Parathyroid adenoma (tissue), 2 donors: ENCODE measurements around the gene PDZD8.
A peak's percentile ranks its signal among the peaks of the same experiment; 100 is the strongest.

Experiments
- H2AFZ ChIP-seq: fragments of 300-600 bp; sonication (generic); one replicate; pipeline ENCODE4 v1.7.0; 2017; ENCODE audit warnings: antibody characterized with exemption, mild to moderate bottlenecking
- H3K27ac ChIP-seq: fragments of 300-600 bp; sonication (generic); one replicate; pipeline ENCODE4 v1.7.0; 2017
- H3K27me3 ChIP-seq: fragments of 300-600 bp; sonication (generic); one replicate; pipeline ENCODE4 v1.7.0; 2017; ENCODE audit warnings: low read length; ENCODE audit not compliant: control insufficient read depth, insufficient read depth
- H3K36me3 ChIP-seq: fragments of 300-600 bp; sonication (generic); one replicate; pipeline ENCODE4 v1.7.0; 2017; ENCODE audit warnings: low read length; ENCODE audit not compliant: control insufficient read depth, insufficient read depth
- H3K4me1 ChIP-seq: fragments of 300-600 bp; sonication (generic); one replicate; pipeline ENCODE4 v1.7.0; 2017; ENCODE audit warnings: control low read depth
- H3K4me2 ChIP-seq: fragments of 300-600 bp; sonication (generic); one replicate; pipeline ENCODE4 v1.7.0; 2017; ENCODE audit warnings: low read length
- H3K4me3 ChIP-seq: fragments of 300-600 bp; sonication (generic); one replicate; pipeline ENCODE4 v1.7.0; 2017; ENCODE audit warnings: low read depth, low read length
- H3K79me2 ChIP-seq: fragments of 300-600 bp; sonication (generic); one replicate; pipeline ENCODE4 v1.7.0; 2017; ENCODE audit warnings: control low read depth
- H3K9ac ChIP-seq: fragments of 300-600 bp; sonication (generic); one replicate; pipeline ENCODE4 v1.7.0; 2017; ENCODE audit warnings: mild to moderate bottlenecking
- H3K9me3 ChIP-seq: fragments of 300-600 bp; sonication (generic); one replicate; pipeline ENCODE4 v1.7.0; 2017; ENCODE audit warnings: low read length; ENCODE audit not compliant: control insufficient read depth
- TF ChIP-seq, protein P1 (sequence below): fragments of 300-600 bp; sonication (generic); IDR thresholded peaks from one replicate; pipeline ENCODE4 v1.7.0; 2017; ENCODE audit warnings: antibody characterized with exemption, mild to moderate bottlenecking
- donor health status: primary hyperparathyroidism.

Gene PDZD8

DNA sequence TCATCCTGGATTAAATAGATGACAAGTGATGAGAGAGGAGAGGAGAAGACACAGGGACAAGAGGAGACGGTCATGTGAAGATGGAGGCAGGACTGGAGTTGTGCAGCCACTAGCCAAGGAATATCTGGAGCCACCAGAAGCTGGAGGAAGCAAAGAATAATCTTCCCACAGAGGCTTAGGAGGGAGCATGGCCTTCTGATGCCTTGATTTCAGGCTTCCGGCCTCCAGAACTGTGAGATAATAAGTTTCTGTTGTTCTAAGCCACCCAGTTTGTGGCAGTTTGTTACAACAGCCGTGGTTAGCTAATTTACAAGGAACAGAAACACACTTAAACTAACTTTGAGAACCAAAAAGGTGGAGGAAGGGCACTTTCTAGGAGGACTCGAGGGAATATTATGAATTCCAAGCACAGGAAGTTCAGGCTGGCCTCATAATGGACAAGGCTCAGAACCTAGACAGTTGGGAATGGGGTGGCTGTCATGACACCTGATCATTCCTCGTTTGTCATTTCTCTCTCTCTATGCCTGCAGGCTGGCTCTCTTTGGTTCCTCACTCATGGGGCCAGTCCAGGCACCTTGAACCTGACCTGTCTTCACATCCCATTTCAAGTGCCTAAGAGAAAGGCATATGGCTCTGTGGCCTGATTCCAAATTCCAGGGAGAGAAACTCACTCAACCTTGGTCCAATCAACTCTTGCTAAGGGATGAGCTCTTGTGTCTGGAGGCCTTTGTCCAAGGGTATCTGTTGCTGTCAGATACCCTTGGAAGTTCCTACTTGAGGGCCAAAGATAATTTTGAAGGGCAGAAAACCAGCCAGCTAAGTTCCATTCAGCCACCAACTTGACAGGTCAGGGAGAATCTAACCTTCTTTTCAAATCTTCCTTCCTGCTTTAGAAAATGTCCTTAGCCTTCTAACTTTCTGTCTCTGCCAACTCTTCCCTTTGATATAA, 33.5 kb upstream of the PDZD8 start:
- Histone ChIP-seq H3K9me3 (no peaks in the 10 kb centered on the region), H2AFZ (peak overlapping the region; percentile 44), H3K27ac (peak overlapping the region; percentile 88), H3K4me2 (peak overlapping the region; percentile 10), H3K36me3 (no peaks in the 10 kb centered on the region), H3K27me3 (no peaks in the 10 kb centered on the region), H3K4me3 (no peak overlapping the region), H3K79me2 (no peaks in the 10 kb centered on the region), H3K4me1 (peaks cover 68% of the 10 kb centered on the region), H3K9ac (no peak overlapping the region)
- TF ChIP-seq, protein P1, sequence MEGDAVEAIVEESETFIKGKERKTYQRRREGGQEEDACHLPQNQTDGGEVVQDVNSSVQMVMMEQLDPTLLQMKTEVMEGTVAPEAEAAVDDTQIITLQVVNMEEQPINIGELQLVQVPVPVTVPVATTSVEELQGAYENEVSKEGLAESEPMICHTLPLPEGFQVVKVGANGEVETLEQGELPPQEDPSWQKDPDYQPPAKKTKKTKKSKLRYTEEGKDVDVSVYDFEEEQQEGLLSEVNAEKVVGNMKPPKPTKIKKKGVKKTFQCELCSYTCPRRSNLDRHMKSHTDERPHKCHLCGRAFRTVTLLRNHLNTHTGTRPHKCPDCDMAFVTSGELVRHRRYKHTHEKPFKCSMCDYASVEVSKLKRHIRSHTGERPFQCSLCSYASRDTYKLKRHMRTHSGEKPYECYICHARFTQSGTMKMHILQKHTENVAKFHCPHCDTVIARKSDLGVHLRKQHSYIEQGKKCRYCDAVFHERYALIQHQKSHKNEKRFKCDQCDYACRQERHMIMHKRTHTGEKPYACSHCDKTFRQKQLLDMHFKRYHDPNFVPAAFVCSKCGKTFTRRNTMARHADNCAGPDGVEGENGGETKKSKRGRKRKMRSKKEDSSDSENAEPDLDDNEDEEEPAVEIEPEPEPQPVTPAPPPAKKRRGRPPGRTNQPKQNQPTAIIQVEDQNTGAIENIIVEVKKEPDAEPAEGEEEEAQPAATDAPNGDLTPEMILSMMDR = no peak

DNA sequence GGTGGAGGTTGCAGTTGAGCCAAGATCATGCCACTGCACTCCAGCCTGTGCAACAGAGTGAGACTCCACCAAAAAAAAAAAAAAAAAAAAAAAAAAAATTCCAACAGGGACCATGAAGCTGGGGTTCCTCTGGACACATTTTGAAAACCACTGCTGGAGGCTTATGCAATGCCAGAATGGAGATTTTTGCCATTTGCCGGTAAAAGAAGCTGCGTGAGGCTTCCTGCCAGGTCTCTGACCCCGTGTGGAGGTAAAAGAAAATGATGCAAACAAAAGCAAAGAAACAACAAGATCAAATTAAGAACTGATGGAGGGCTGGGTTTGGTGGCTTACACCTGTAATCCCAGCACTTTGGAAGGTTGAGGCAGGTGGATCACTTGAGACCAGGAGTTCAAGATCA, 30.5 kb upstream of the PDZD8 start:
- H3K27me3 ChIP-seq = no peaks in the 10 kb centered on the region
- TF ChIP-seq, protein P1 = no peak
- no peaks in the 10 kb centered on the region for H3K36me3 ChIP-seq
- H3K4me1 ChIP-seq = peaks cover 40% of the 10 kb centered on the region
- H3K9ac ChIP-seq = no peak overlapping the region
- no peak overlapping the region for H3K27ac ChIP-seq
- H3K4me3 ChIP-seq = no peak overlapping the region
- no peak overlapping the region for H2AFZ ChIP-seq
- H3K4me2 ChIP-seq = no peak overlapping the region
- H3K9me3 ChIP-seq = no peaks in the 10 kb centered on the region
- H3K79me2 ChIP-seq = no peaks in the 10 kb centered on the region

DNA sequence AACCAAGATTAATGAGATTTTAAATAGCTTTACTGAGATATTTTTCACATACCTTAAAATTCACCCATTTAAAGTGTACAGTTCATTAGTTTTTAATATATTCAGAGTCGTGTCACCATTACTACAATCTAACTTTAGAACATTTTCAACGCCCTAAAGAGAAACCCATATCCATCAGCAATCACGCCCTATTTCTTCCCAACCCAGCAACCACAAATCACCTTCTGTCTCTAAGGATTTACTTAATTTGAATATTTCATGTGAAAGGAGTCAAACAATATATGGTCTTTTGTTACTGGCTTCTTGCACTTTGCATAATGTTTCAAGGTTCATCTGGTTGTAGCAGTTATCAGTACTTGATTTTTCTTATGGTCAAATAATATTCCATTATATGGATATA, 25.1 kb upstream of the PDZD8 start:
- no peaks in the 10 kb centered on the region for H3K9me3 ChIP-seq
- H2AFZ ChIP-seq = no peak overlapping the region
- H3K27me3 ChIP-seq = no peaks in the 10 kb centered on the region
- no peaks in the 10 kb centered on the region for H3K4me1 ChIP-seq
- H3K4me3 ChIP-seq = no peak overlapping the region
- no peaks in the 10 kb centered on the region for H3K79me2 ChIP-seq
- H3K27ac ChIP-seq = no peak overlapping the region
- H3K4me2 ChIP-seq = no peak overlapping the region
- no peaks in the 10 kb centered on the region for H3K36me3 ChIP-seq
- TF ChIP-seq, protein P1 = no peak
- no peak overlapping the region for H3K9ac ChIP-seq

DNA sequence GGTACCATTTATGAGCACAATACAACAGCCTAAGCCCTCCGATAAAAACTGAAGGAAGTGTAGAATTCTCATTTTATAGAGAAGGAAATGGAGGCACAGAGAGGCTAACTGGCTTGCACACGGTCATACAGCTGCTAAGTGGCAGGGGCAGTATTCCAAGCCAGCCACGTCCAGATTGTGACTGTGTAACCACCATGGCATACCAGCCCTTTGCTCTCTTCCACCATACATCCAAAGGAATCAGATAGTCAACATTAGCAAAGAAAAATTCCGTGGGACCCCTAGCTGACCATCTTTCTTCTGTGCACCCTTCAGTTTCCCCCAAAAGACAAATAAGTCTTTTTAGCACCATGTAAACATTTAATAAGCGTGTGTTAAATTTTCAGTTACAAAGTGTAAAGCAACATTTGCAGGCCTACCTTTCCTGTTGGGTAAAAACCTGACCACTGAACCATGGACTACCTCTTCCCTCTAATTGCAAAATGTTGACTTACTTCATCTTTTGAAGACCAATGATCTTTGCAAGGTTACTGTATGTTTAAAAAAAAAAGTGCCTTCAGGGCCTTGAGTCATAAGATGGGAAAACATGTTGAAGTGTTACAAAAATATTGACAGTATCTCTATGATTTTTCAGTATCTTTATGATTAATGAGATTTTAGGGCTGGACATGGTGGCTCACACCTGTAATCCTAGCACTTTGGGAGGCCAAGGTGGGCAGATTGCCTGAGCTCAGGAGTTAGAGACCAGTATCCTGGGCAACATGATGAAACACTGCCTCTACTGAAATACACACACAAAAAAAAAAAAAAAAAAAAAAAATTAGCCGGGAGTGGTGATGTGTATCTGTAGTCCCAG, 24.3 kb upstream of the PDZD8 start:
- no peaks in the 10 kb centered on the region for H3K27me3 ChIP-seq
- no peaks in the 10 kb centered on the region for H3K4me1 ChIP-seq
- H3K79me2 ChIP-seq = no peaks in the 10 kb centered on the region
- no peaks in the 10 kb centered on the region for H3K9me3 ChIP-seq
- TF ChIP-seq, protein P1 = no peak
- no peak overlapping the region for H3K4me2 ChIP-seq
- H3K36me3 ChIP-seq = no peaks in the 10 kb centered on the region
- H3K4me3 ChIP-seq = no peak overlapping the region
- no peak overlapping the region for H3K9ac ChIP-seq
- no peak overlapping the region for H2AFZ ChIP-seq
- no peak overlapping the region for H3K27ac ChIP-seq
